K562 (cell line): Measurements from ENCODE around the gene ATF3. TPM values are rescaled to one million over a fixed set of nuclear protein-coding genes. Genes with fewer than 3 reads are reported as not detected.

ENCODE experiments used
- RBFOX2 ChIP-seq: fragments of 200-400 bp; formaldehyde crosslinking; IDR thresholded peaks from 2 replicates; pipeline ENCODE4 v1.6.1; 2017; ENCODE audit warnings: low read depth, mild to moderate bottlenecking, low read length, moderate library complexity
- ZFPM2 ChIP-seq: fragments of 250-450 bp; sonication (Bioruptor Pico); IDR thresholded peaks from 2 replicates; pipeline ENCODE4 v1.5.1; 2022; ENCODE audit warnings: mild to moderate bottlenecking
- ZNF224 ChIP-seq: sonication (generic); formaldehyde crosslinking; IDR thresholded peaks from 2 replicates; pipeline ENCODE4 v1.8.0; 2022; ENCODE audit warnings: mild to moderate bottlenecking, missing genetic modification reagents
- polyA plus RNA-seq, 8 experiments: library from polyadenylated mRNA; depleted of rRNA in 4 of 8; stranded (reverse) in 5 of 8; unstranded in 3 of 8; fragments of >200 nt; fragmentation: Nextera tagmentation in 2 of 8; fragmentation: Illumina TruSeq in 1 of 8; extraction: Ambion mirVana in 2 of 8; extraction: Trizol in 1 of 8; gene quantifications; 2 replicates each; pipeline versions ENCODE4 v1.2.1 to v1.2.3, GENCODE V29; 2011 to 2014; ENCODE audit warnings: inconsistent platforms in 1 of 8, missing spikeins in 1 of 8
- total RNA-seq, 7 experiments: library from RNA; depleted of rRNA in 6 of 7; stranded (reverse); fragments of >200 nt in 6 of 7; fragmentation: Illumina TruSeq in 2 of 7; extraction: Trizol in 2 of 7; gene quantifications; 2 replicates each; pipeline versions ENCODE4 v1.2.1 to v1.2.3, GENCODE V29; 2011 to 2021; ENCODE audit warnings: low replicate concordance in 1 of 7
- TF ChIP-seq, protein P1 (sequence below): sonication (generic); formaldehyde crosslinking; IDR thresholded peaks from 2 replicates; pipeline ENCODE4 v1.8.0; 2022; ENCODE audit warnings: mild to moderate bottlenecking, missing genetic modification reagents

ATF3 gene
- total and polyA plus RNA-seq, 9 of the 15 experiments (the other 6 are each of a cell fraction or from before 2014, with no cell fraction given): 3.5 to 28.2 (median 19.8) TPM

DNA sequence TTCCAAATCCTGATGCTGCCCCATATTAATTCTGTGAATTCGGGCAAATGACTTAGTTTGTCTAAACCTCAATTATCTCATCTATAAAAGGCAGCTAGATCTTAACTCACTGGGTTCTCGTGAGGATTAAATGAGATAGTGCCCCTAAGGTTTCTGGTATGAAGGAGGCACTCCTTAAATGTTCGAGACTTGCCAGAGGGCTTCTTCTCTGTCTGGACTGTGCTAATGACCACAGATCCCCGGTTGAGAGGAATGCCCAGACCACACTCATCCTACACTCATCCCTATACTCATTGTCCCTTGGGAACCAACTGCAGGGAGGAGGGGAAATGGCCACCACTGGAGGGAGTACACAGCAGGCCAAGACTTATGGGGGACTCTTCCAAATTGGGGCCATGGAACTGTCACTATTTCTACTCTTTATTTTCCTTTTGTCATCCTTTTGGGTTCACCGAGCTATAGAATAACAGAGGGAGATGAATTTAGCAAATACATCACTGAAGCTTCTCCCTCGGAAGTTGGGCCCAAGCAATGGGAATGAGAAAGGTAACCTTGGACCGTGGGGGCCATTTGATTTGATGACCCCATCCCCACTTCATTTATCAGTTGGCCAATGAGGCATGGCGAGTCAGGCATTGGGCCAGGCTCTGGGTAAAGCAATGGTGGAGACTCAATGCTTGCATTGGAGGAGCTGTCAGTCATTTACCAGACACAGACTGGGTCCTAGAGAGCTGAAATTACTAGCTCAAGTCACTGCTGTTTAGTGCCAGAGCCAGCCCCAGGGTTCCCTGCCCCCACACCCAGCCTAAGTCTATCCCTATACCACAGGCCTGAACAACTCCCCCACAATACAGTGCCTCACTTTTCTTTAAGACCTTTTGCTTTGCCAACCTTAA lies 5.1 kb downstream of the ATF3 start (continued):
- no peak for TF ChIP-seq ZNF224 (CRISPR knock-in tag)
- TF ChIP-seq, protein P1, sequence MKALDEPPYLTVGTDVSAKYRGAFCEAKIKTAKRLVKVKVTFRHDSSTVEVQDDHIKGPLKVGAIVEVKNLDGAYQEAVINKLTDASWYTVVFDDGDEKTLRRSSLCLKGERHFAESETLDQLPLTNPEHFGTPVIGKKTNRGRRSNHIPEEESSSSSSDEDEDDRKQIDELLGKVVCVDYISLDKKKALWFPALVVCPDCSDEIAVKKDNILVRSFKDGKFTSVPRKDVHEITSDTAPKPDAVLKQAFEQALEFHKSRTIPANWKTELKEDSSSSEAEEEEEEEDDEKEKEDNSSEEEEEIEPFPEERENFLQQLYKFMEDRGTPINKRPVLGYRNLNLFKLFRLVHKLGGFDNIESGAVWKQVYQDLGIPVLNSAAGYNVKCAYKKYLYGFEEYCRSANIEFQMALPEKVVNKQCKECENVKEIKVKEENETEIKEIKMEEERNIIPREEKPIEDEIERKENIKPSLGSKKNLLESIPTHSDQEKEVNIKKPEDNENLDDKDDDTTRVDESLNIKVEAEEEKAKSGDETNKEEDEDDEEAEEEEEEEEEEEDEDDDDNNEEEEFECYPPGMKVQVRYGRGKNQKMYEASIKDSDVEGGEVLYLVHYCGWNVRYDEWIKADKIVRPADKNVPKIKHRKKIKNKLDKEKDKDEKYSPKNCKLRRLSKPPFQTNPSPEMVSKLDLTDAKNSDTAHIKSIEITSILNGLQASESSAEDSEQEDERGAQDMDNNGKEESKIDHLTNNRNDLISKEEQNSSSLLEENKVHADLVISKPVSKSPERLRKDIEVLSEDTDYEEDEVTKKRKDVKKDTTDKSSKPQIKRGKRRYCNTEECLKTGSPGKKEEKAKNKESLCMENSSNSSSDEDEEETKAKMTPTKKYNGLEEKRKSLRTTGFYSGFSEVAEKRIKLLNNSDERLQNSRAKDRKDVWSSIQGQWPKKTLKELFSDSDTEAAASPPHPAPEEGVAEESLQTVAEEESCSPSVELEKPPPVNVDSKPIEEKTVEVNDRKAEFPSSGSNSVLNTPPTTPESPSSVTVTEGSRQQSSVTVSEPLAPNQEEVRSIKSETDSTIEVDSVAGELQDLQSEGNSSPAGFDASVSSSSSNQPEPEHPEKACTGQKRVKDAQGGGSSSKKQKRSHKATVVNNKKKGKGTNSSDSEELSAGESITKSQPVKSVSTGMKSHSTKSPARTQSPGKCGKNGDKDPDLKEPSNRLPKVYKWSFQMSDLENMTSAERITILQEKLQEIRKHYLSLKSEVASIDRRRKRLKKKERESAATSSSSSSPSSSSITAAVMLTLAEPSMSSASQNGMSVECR (CRISPR knock-in tag): no peak
- no peak for TF ChIP-seq ZFPM2
- 0 out of 2 replicates have a peak, but pooled peaks have one; percentile 9 for TF ChIP-seq RBFOX2
